HG02571 (cell line): Measurements from ENCODE around the gene MON1B.
"Not testable (repeated sequence)": the region's sequence is repeated elsewhere in the genome, so short reads cannot be mapped to it uniquely, and the experiment has no call there.

Experiments used
- ATAC-seq: cut with Tn5 transposase; IDR thresholded peaks from one replicate; pipeline ENCODE4 v1.9.1; 2021; ENCODE audit warnings: mild to moderate bottlenecking, moderate library complexity; ENCODE audit not compliant: unreplicated experiment

Gene MON1B

DNA sequence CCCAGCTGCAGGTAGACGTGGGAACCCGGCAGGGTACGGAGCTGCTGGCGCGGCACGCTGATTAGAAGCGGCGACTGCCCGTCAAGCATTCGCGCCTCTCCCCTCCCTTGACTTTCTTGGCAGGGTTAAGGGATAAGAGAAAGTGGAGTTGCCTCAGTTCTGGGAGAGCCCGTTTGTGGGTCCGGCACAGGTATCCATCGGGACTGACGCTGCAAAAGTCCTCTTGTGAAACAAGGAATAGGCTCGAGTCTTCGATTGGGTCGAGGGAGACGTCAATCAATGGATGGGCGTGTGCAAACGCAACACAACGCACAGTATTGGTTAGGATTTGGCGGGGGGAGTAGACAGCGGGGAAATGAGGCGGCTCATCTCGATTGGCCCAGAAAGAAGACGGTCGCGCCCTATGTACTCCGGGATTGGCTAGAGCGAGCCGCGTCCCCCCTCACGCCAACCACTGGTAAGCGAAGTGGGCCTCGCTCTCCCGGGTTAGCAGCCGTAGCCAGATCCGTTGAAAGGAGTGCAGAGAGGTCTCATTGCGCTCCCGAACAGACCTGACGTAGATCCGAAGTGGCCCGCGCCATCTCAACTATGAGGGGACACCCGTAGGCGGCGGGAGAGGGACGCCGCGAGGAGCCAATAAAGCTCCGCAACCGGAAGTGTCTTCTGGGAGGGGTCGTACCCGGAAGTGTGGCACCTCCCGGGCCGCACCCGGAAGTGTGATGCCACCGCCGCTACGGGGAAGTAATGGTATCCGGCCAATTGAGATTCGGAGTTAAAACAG is at the start of gene MON1B:
MON1B (plus strand) TSS at position 713 of the 781 bp plus-strand sequence. CDS start 296 bp downstream, outside the sequence.
- peak; percentile 96 for ATAC-seq

DNA sequence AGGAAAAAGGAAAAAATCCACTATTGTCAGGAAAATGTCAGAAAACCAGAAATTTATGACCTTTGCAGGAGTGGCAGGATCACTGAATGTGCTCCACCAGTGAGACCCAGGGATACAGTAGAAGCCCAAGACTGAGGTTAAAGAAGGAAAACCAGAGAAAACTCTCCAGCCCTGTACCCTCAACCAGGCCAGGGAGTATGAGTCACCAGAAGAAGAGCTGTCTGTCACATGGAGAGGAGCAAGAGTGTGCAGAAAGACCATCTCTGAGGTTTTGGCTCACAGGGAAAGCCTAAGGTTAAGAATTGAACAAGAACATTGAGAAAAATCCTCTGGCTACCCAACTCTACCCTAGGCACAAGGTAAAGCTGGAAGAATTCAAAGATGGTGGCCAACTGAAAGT is 47.6 kb upstream of the MON1B start:
- ATAC-seq, result no peak

DNA sequence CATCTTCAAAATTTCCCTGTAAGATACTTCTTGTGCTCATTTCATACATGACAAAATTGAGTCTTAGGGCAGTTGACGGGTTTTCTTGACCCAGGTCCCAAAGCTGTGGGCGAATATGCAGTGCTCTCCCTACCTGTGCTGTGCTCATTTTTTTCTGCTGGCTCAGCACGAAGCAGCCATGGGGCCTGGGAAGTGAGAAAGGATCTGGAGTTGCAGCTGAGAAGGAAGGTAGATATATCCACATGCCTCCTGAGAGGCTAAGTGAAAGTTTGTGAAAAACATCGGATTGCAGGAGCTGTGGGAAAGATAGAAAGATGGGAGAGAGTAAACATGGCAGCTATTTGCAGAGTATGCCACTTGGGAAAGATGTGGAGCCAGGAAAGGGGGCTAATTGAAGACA is 42.9 kb upstream of the MON1B start:
- ATAC-seq, result no peak

DNA sequence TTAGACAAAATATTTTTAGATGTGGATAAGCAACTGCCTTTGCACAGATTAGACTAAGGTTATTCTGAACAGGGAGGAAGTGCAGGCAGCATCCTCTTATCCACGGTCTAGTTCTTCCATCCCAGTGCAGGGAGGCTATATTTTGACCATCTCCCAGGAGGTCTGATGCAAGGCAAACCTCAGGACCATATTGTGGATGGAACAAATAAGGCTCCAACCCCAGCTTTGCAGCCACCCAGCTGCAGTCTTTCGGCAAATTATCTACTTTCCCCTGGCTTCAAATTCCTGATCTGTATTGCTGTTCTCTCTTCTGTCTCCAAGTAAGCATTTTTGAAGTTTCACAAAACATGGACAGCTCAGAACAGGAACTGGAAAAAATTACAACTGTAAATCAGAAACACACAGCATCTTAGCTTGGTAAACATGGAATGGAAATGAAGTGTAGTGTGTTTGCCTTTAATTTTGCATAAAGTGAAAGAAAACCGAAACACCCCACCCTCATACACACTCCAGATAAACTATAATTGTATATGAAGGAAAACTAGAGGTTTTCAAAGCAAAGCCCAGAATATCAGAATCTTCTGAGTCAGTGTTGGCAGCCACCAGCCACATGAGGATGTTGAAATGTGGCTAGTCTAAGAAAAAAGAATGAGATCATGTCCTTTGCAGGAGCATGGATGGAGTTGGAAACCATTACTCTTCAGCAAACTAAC is 33.5 kb upstream of the MON1B start:
- no peak for ATAC-seq

DNA sequence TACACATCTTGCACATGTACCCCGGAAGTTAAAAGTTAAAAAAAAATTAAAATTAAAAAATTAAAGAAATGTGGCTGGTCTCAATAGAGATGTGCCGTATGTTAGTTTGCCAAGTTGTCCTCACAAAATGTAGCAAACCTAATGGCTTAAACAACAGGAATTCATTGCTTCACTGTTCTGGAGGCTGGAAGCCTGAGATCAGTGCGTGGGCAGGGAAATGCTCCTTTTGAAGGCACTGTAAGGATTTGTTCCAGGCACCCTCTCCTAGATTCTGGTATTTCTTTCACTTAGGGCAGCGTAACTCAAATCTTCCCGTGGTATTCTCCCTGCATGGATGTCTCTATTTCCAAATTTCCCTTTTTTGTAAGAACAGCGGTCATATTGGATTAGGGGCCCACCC is 32.7 kb upstream of the MON1B start:
- ATAC-seq, result no peak

DNA sequence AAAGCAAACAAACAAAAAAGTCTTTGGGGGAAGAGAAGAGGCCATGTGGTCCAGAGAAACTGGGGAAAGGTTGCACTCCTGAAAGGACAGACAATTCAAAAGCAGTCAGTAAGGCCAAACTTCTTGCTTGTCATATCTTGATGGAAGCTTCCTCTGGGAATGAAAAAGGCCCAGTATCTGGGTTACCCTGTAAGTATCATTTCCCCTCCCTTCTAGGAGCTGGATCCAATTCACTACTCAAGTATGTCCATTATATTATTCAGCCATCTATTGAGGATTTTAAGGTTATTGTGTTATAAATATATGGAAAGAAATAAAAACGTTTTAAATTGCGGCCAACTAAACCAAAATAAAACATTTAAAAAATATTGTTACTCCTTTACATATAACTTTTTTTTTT is 26.0 kb upstream of the MON1B start:
- no peak for ATAC-seq

DNA sequence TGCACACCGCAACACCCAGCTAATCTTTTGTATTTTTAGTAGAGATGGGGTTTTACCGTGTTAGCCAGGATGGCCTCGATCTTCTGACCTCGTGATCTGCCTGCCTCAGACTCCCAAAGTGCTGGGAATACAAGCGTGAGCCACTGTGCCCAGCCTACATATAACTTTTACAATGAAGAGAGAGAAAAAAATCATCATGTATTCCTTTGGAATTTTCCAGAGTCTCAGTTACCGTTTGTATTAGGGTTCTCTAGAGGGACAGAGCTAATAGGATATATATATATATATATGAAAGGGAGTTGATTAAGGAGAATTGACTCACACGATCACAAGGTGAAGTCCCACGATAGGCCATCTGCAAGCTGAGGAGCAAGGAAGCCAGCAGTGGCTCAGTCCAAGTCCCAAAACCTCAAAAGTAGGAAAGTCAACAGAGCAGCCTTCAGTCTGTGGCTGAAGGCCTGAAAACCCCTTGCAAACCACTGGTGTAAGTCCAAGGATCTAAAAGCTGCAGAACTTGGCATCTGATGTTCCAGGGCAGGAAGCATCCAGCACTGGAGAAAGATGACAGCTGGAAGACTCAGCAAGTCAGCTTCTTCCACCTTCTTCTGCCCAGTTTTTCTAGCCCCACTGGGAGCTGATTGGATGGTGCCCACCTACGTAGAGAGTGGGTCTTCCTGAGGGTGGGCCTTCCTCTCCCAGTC is 25.3 kb upstream of the MON1B start:
- not testable (repeated sequence) for ATAC-seq

DNA sequence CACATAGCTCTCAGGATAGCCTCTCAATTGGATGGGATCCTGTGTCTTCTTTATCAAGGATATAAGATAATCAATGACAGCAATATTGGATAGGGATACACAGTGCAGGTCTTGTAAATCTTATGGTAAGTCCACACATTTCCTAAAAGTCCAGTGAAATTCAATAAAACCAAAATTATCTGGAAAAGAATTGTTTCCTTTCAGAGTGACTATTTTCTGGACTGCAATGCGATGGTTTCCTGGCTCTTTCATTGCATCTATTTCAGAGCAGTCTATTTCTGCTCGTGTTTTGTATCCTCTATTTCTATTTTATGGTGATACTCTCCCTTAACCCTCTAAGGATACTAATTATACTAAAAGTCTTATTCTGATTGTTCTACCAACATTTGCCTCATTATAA is 24.3 kb upstream of the MON1B start:
- no peak for ATAC-seq

DNA sequence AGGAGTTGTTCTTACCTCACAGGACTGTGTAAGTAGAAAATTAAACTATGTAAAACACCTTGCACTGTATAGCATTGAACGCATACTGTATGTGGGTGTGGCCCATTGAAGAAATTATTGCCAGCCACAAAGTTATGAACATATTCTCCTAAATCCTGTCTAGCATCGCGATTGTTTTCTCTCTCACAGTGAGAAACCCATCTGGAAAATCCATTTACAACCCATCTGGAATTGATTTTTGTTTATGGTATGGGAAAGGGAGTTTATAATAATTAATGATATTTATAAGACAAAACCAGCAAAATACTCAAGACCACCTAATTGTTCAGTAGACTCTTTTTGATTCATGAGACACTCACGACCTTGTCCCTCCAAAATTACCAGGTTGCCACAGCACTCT is 22.1 kb upstream of the MON1B start:
- ATAC-seq, result no peak

DNA sequence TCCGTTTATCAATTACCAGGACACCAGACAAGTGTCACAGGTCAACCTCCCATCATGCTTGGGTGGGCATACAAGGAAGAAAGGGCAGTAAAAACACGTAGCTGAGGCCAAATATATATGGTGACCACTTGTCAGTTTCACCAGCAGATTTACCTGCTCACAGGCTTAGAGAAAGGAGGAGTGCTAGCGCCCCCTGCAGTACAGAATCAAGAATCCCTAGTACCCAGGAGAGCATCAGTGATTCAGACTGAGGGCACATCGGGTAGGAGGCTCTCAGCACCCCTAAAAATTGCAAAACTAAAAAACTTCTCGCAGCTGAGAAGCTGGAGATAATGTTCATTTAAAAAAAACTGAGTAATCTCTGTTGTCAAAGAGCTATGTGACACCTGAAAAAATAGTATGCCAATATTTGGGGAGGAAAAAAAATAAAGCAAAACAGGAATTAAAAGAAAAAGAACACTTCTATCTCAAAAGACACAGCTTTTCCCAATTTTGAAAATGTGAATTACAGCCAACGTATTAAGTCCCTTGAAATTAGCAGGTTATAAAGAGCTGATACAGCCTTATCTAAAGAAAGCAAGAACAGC is 21.2 kb upstream of the MON1B start:
- ATAC-seq, result peak; percentile 55

DNA sequence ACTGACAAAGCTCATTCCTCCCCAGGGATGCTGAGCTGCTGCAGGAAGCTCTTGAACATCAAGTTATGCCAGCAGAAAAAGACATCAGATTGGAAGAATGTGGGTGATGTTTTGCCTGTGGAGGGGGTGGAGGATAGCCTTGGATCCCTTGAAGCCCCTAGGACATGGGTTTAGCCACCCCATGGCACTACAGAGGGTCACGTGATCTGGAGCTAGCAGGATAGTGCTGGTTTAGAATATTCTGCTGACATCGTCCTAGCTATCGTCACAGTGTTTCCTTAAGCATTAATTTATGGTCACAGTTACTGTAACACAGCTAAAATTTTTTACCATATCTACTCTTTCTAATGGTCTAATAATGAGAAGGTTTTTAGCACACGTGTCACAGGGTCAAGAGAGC is 20.2 kb upstream of the MON1B start:
- no peak for ATAC-seq

DNA sequence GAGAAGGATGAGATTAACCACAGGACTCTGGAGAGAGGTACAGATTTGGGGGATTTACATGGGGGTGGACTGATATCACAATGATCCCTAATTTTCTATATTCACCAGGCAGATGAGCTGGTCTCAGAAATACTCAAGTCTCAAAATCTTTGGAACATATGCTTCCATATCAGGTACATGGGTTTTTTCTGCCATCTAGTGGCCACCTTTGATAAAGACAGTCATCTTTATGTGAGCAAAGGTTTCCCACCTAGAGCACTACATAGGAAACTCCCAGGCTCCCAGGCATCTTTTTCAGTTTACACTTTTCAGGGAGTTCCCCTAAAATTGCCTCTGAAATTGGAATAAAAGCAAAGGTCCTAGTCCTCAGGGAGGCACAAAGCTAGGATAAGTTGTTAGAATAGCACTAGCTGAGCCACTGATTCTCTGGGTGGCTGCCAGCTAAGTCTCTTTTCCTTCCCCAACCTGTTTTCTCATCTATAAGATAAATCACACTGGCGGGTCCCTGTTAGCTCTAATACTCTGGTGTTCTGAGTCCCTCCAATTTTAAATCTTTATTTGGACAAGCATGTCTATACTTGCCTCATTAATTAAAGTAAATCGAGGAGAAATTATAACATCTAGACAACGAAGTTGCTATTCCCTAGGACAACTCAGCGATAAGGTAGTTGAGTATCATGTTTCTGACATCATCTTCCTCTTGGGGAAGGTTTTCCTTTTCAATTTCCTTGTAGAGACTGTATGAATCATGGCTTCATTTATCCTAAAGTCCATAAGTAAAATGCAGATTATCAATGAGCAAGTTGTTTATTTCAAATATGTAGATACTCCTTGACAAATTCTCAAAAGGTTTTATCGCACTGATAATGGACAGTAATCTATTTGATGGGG is 19.0 kb upstream of the MON1B start:
- ATAC-seq, result peak; percentile 75

DNA sequence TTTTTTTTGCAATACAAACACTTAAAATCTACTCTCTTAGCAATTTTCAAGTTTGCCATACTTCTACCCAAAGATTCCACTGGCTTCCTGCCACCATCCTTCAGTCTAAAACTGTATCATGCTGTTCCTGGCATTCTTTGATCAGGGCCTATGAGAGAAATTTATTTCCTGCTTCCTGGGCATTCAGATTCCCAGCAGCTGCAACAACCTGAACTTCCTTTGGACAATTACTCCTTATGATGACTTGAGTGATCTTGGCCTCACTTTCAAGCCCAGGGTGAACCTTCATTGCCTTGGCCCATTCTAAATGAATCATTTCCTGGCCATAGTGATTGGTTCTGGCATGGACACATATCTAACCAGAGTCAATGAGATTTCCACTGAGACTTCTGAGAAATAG is 18.0 kb upstream of the MON1B start:
- no peak for ATAC-seq

DNA sequence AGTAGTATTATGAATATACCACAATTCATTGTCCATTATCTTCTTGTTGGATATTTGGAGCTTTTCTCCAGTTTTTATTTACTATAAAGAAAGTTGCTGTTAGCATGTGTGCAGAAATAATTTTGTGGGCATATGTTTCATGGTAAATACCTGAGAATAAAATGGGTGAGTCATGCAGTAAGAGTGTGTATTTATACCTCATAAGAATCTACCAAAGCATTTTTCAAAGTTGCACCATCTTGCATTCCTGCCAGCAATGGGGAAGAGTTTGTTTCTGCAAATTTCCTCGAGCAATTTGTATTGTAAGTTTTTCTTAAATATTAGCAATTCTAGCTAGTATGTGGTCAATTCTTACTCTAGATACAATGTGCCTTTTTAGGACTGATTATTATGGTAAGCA is 7.9 kb upstream of the MON1B start:
- no peak for ATAC-seq

DNA sequence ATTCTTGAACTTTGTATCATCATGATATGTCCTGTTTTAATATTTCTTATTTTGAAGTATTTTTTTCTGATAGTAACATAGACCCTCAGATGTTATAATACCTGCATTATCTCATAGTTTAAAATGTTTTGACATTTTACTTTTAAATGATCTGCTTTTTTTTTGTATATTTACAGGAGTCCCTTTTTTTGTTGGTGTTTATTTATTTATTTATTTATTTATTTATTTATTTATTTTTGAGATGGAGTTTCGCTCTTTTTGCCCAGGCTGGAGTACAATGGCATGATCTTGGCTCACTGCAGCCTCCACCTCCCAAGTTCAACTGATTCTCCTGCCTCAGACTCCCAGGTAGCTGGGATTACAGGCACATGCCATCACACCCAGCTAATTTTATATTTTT is 4.7 kb upstream of the MON1B start:
- ATAC-seq, result not testable (repeated sequence)

DNA sequence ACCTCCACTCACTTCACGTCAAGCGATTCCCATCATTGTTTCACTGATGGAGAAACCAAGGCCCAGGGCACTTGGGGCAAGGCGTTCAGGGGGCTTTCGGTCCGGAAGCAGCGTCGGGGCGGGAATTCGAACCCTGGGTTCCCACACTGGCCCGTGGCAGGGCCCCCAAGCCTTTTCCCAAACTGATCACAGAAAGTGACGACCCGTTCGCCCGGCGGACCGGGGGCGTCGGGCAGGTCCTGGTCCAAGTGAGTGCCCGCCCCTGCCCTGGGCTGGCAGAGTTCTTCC is 856 bp upstream of the MON1B start:
- no peak for ATAC-seq

DNA sequence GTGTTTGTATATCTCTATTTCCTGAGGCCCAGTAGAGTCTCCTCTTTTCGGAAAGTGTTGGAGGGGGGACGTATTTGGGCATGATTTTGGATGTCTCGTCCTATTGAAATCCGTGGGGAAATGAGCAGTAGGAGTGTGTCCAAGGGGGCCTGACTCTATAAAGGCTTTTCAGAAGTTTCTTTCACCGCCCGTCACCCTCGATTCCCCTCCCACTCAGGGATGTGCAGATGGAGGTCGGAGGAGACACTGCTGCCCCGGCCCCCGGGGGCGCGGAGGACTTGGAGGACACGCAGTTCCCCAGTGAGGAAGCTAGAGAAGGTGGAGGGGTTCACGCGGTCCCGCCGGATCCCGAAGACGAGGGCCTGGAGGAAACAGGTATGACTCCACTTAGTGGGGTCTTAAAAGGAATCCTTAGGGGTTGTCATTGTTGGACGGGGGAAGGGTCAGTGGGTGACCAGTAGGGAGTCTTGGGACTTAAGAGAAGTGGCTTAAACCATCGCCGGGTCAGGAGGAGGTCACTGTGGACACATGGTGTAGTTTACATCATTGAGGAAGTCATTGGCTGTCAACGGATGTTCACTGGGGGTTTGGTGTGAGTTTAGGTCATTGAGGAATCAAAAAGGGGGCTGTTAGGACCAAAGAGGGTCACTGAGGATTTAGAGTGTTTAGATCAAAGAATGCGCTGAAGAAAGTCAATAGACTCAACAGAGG is 424 bp downstream of the MON1B start:
- peak; percentile 1 for ATAC-seq

DNA sequence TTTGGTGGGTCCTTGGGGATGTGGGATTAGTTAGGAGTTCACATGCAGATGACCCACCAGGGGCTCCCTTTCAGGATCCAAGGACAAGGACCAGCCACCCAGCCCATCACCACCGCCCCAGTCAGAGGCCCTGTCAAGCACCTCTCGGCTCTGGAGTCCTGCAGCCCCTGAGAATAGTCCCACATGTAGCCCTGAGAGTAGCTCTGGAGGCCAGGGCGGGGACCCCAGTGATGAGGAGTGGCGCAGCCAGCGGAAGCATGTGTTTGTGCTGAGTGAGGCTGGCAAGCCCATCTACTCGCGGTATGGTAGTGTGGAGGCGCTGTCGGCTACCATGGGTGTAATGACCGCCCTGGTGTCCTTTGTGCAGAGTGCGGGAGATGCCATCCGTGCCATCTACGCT is 2.4 kb downstream of the MON1B start:
- no peak for ATAC-seq

DNA sequence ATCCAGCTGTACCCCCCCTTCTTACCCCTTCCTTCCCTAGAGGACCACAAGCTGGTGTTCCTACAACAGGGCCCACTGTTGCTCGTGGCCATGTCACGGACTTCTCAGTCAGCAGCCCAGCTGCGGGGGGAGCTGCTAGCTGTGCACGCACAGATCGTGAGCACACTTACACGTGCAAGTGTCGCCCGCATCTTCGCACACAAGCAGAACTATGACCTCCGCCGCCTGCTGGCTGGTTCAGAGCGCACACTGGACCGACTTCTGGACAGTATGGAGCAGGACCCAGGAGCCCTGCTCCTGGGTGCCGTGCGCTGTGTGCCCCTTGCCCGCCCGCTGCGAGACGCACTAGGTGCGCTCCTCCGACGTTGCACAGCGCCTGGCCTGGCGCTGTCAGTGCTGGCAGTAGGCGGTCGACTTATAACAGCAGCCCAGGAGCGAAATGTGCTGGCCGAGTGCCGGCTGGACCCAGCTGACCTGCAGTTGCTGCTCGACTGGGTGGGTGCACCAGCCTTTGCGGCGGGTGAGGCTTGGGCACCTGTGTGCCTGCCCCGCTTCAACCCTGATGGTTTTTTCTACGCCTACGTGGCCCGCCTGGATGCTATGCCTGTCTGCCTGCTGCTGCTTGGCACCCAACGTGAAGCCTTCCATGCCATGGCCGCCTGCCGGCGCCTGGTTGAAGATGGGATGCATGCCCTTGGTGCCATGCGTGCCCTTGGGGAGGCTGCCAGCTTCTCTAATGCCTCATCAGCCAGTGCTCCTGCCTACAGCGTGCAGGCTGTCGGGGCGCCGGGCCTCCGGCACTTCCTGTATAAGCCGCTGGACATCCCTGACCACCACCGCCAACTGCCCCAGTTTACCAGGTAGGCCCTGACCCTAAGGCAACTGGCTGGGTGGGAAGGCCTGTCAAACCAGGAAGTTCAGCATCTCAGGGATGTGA is 3.6 kb downstream of the MON1B start:
- ATAC-seq, result no peak
